IPS-15b (cell line): ENCODE data around the gene MYOF.
"Not testable (repeated sequence)": the region's sequence is repeated elsewhere in the genome, so short reads cannot be mapped to it uniquely, and the experiment has no call there.

Experiments used
- H3K27me3 ChIP-seq: one replicate; pipeline ENCODE4 v1.6.1; 2013; ENCODE audit warnings: low read length; ENCODE audit not compliant: control insufficient read depth, insufficient read depth
- H3K36me3 ChIP-seq: one replicate; pipeline ENCODE4 v1.6.1; 2013; ENCODE audit warnings: low read length; ENCODE audit not compliant: control insufficient read depth, insufficient read depth
- H3K4me1 ChIP-seq: one replicate; pipeline ENCODE4 v1.6.1; 2013; ENCODE audit warnings: mild to moderate bottlenecking, low read length; ENCODE audit not compliant: control insufficient read depth, insufficient read depth
- H3K4me3 ChIP-seq: one replicate; pipeline ENCODE4 v1.5.1; 2013; ENCODE audit warnings: low read depth, low read length
- H3K9ac ChIP-seq: one replicate; pipeline ENCODE4 v1.6.1; 2013; ENCODE audit warnings: low read depth, mild to moderate bottlenecking, low read length
- H3K9me3 ChIP-seq: one replicate; pipeline ENCODE4 v1.6.1; 2013; ENCODE audit warnings: mild to moderate bottlenecking, low read length; ENCODE audit not compliant: control insufficient read depth, insufficient read depth

The MYOF gene

GRCh38 chr10:93437086-93437945, 44.8 kb downstream of the MYOF start:
- H3K4me3 ChIP-seq: peak overlapping the region; percentile 52
- no peaks in the 10 kb centered on the region for H3K36me3 ChIP-seq
- peaks cover 26% of the 10 kb centered on the region for H3K4me1 ChIP-seq
- H3K9ac ChIP-seq: peak overlapping the region; percentile 66
- no peaks in the 10 kb centered on the region for H3K27me3 ChIP-seq
- no peaks in the 10 kb centered on the region for H3K9me3 ChIP-seq

GRCh38 chr10:93436591-93437085, 45.5 kb downstream of the MYOF start:
- H3K9ac ChIP-seq: no peak overlapping the region
- H3K27me3 ChIP-seq: no peaks in the 10 kb centered on the region
- no peak overlapping the region for H3K4me3 ChIP-seq
- H3K9me3 ChIP-seq: no peaks in the 10 kb centered on the region
- H3K4me1 ChIP-seq: peaks cover 26% of the 10 kb centered on the region
- no peaks in the 10 kb centered on the region for H3K36me3 ChIP-seq

- Histone ChIP-seq H3K36me3 (no peaks in the 10 kb centered on the region), H3K9me3 (no peaks in the 10 kb centered on the region), H3K4me1 (peaks cover 26% of the 10 kb centered on the region), H3K27me3 (no peaks in the 10 kb centered on the region), H3K9ac (no peak overlapping the region), H3K4me3 (no peak overlapping the region)
Observed at GRCh38 chr10:93435621-93436397, 46.3 kb downstream of the MYOF start.

- Histone ChIP-seq H3K36me3 (no peaks in the 10 kb centered on the region), H3K9ac (peak overlapping the region; percentile 8), H3K4me3 (no peak overlapping the region), H3K4me1 (peaks cover 26% of the 10 kb centered on the region), H3K9me3 (no peaks in the 10 kb centered on the region), H3K27me3 (no peaks in the 10 kb centered on the region)
Observed at GRCh38 chr10:93434991-93435491, 47.1 kb downstream of the MYOF start.

GRCh38 chr10:93431361-93431760, 50.8 kb downstream of the MYOF start:
- peaks cover 2% of the 10 kb centered on the region for H3K4me1 ChIP-seq
- H3K4me3 ChIP-seq: no peak overlapping the region
- H3K9ac ChIP-seq: no peak overlapping the region
- no peaks in the 10 kb centered on the region for H3K36me3 ChIP-seq
- no peaks in the 10 kb centered on the region for H3K9me3 ChIP-seq
- no peaks in the 10 kb centered on the region for H3K27me3 ChIP-seq

- H3K4me3 ChIP-seq: no peak overlapping the region
- no peak overlapping the region for H3K9ac ChIP-seq
- peaks cover 12% of the 10 kb centered on the region for H3K4me1 ChIP-seq
- no peaks in the 10 kb centered on the region for H3K27me3 ChIP-seq
- H3K9me3 ChIP-seq: no peaks in the 10 kb centered on the region
- H3K36me3 ChIP-seq: no peaks in the 10 kb centered on the region
Observed at GRCh38 chr10:93425861-93426260, 56.3 kb downstream of the MYOF start.

GRCh38 chr10:93422118-93422517, 60.0 kb downstream of the MYOF start:
- no peaks in the 10 kb centered on the region for H3K36me3 ChIP-seq
- no peak overlapping the region for H3K9ac ChIP-seq
- H3K27me3 ChIP-seq: no peaks in the 10 kb centered on the region
- no peaks in the 10 kb centered on the region for H3K9me3 ChIP-seq
- peaks cover 12% of the 10 kb centered on the region for H3K4me1 ChIP-seq
- no peak overlapping the region for H3K4me3 ChIP-seq

GRCh38 chr10:93420944-93421825, 60.9 kb downstream of the MYOF start:
- no peak overlapping the region for H3K9ac ChIP-seq
- peak overlapping the region; percentile 10 for H3K4me3 ChIP-seq
- peaks cover 12% of the 10 kb centered on the region for H3K4me1 ChIP-seq
- H3K27me3 ChIP-seq: no peaks in the 10 kb centered on the region
- no peaks in the 10 kb centered on the region for H3K9me3 ChIP-seq
- no peaks in the 10 kb centered on the region for H3K36me3 ChIP-seq

- no peak overlapping the region for H3K9ac ChIP-seq
- H3K36me3 ChIP-seq: no peaks in the 10 kb centered on the region
- H3K9me3 ChIP-seq: no peaks in the 10 kb centered on the region
- H3K4me1 ChIP-seq: peaks cover 12% of the 10 kb centered on the region
- no peak overlapping the region for H3K4me3 ChIP-seq
- no peaks in the 10 kb centered on the region for H3K27me3 ChIP-seq
Observed at GRCh38 chr10:93420091-93420490, 62.0 kb downstream of the MYOF start.

- H3K9me3 ChIP-seq, H3K9ac ChIP-seq, H3K36me3 ChIP-seq, H3K27me3 ChIP-seq, H3K4me3 ChIP-seq: not testable (repeated sequence)
- H3K4me1 ChIP-seq: peaks cover 12% of the 10 kb centered on the region
Observed at GRCh38 chr10:93419016-93419415, 63.1 kb downstream of the MYOF start.

- H3K36me3 ChIP-seq: no peaks in the 10 kb centered on the region
Observed at GRCh38 chr10:93417921-93418320, 64.2 kb downstream of the MYOF start.

More at GRCh38 chr10:93417921-93418320, 64.2 kb downstream of the MYOF start:
- no peak overlapping the region for H3K9ac ChIP-seq
- no peaks in the 10 kb centered on the region for H3K9me3 ChIP-seq
- no peaks in the 10 kb centered on the region for H3K27me3 ChIP-seq
- H3K4me1 ChIP-seq: peaks cover 12% of the 10 kb centered on the region
- no peak overlapping the region for H3K4me3 ChIP-seq
